Small intestine (tissue), 7 donors: ENCODE data around the gene SLC20A1. TPM values are rescaled to one million over a fixed set of nuclear protein-coding genes. Genes with fewer than 3 reads are reported as not detected.

Experiments
- DNase-seq, 2 donors: peaks; one replicate each; pipeline versions ENCODE4 v3.0.0 to v3.0.0-alpha.2; 2013
- FAIRE-seq: peaks from 2 replicates; lab custom pipeline; 2012; peaks lifted over from hg19 to GRCh38; lab: Jason Lieb, UNC
- H3K27ac ChIP-seq, 3 donors: one replicate each; pipeline ENCODE4 v1.5.1; 2013; ENCODE audit warnings: low read length in 2 of 3, mild to moderate bottlenecking in 2 of 3, control low read depth in 1 of 3, inconsistent platforms in 1 of 3, low read depth in 1 of 3, moderate library complexity in 1 of 3
- H3K27me3 ChIP-seq, 3 donors: one replicate each; pipeline ENCODE4 v1.6.1; 2013; ENCODE audit warnings: low read length in 3 of 3, inconsistent platforms in 1 of 3; ENCODE audit not compliant: control insufficient read depth in 3 of 3, insufficient read depth in 3 of 3
- H3K36me3 ChIP-seq, 3 donors: one replicate each; pipeline ENCODE4 v1.6.1; 2013; ENCODE audit warnings: low read length in 3 of 3, inconsistent platforms in 1 of 3, low read depth in 1 of 3, mild to moderate bottlenecking in 1 of 3, moderate library complexity in 1 of 3; ENCODE audit not compliant: control insufficient read depth in 3 of 3, insufficient read depth in 2 of 3
- H3K4me1 ChIP-seq, 3 donors: one replicate each; pipeline ENCODE4 v1.6.1; 2013; ENCODE audit warnings: low read length in 2 of 3, inconsistent platforms in 1 of 3, low read depth in 1 of 3, mild to moderate bottlenecking in 1 of 3, moderate library complexity in 1 of 3; ENCODE audit not compliant: control insufficient read depth in 3 of 3, insufficient read depth in 2 of 3
- H3K4me3 ChIP-seq, 3 donors: one replicate each; pipeline ENCODE4 v1.5.1; 2013; ENCODE audit warnings: low read length in 3 of 3, control low read depth in 1 of 3, inconsistent platforms in 1 of 3, low read depth in 1 of 3, mild to moderate bottlenecking in 1 of 3, moderate library complexity in 1 of 3
- H3K9me3 ChIP-seq, 2 donors: one replicate each; pipeline ENCODE4 v1.6.1; 2013; ENCODE audit warnings: low read depth in 1 of 2, low read length in 1 of 2; ENCODE audit not compliant: control insufficient read depth in 2 of 2, insufficient read depth in 1 of 2
- WGBS, 3 donors: extraction: QIAGEN DNeasy Blood & Tissue Kit; methylation state at CpG; one replicate each; pipeline ENCODE4 v1.1.7; 2013; 5-methylcytosine and 5-hydroxymethylcytosine counted together
- polyA plus RNA-seq, 4 donors: library from polyadenylated mRNA; stranded (reverse) in 3 of 4; unstranded in 1 of 4; fragments of 200-250 nt in 3 of 4; fragments of 120-200 nt in 1 of 4; gene quantifications; one replicate each; pipeline versions ENCODE4 v1.2.1 to v1.2.3, GENCODE V29; 2013
- donor health status: healthy with polysubstance abuse.
- donor health status: control.
- donor health status: control.
- donor health status: Bipolar disorder and iron deficiency.
- donor health status: healthy.

Gene SLC20A1
- polyA plus RNA-seq, 4 donors = 14.8 to 32.4 (median 25.7) TPM

DNA sequence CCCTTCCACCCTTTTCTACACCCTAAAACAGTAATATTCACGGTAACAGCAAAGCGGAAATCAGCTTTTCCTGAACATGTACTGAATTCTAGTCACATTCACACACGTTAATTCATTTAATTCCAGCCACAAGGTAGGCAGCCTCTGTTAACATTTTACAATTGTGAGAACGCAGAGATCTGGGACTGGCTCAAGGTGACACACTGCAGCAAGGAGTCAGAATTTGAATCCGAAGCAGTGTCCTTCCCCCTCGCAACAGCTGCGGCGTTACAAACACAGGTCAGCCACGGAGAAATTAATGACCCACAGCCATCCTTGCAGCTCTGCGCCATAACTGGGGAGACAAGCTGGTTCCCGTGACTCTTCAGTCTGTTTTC is 818 bp upstream of the SLC20A1 start:
- WGBS, 3 donors = 2 to 4% (median 2%) methylated on average over 11 of the region's 11 CpGs
- DNase-seq (no peak), FAIRE-seq (no peak)
- H3K4me3 ChIP-seq = peak overlapping the region; percentile 43 to 62 (median 50)
- peaks cover 0 to 31% (median 18%) of the 10 kb centered on the region in 3 donors for H3K4me1 ChIP-seq
- H3K9me3 ChIP-seq = no peaks in the 10 kb centered on the region
- H3K27me3 ChIP-seq = no peaks in the 10 kb centered on the region
- H3K27ac ChIP-seq = peak overlapping the region; percentile 95 to 99 (median 98)
- H3K36me3 ChIP-seq = peaks cover 2 to 7% (median 4%) of the 10 kb centered on the region in 3 donors

GRCh38 chr2:112646102-112646719 is 472 bp downstream of the SLC20A1 start:
- H3K9me3 ChIP-seq = no peaks in the 10 kb centered on the region
- peak overlapping the region; percentile 84 to 92 (median 90) for H3K4me3 ChIP-seq
- WGBS, 3 donors = 0 to 1% (median 0%) methylated on average over 32 to 69 of the region's 69 CpGs
- FAIRE-seq = no peak
- DNase-seq = peak in 1 of 2 donors; percentile 29
- H3K27ac ChIP-seq = peak overlapping the region; percentile 98 to 99 (median 99)
- no peaks in the 10 kb centered on the region for H3K27me3 ChIP-seq
- peaks cover 0 to 31% (median 18%) of the 10 kb centered on the region in 3 donors for H3K4me1 ChIP-seq
- H3K36me3 ChIP-seq = peaks cover 2 to 11% (median 8%) of the 10 kb centered on the region in 3 donors

- H3K36me3 ChIP-seq = peaks cover 3 to 15% (median 8%) of the 10 kb centered on the region in 3 donors
- H3K4me1 ChIP-seq = peaks cover 0 to 31% (median 18%) of the 10 kb centered on the region in 3 donors
- peak overlapping the region; percentile 84 to 92 (median 90) for H3K4me3 ChIP-seq
- FAIRE-seq (no peak), DNase-seq (peak in 1 of 2 donors; percentile 59)
- no peaks in the 10 kb centered on the region for H3K27me3 ChIP-seq
- 42 to 59% (median 50%) methylated on average over 20 of the region's 20 CpGs for WGBS, 3 donors
- H3K9me3 ChIP-seq = no peaks in the 10 kb centered on the region
- H3K27ac ChIP-seq = peak overlapping the region in 1 of 3 donors; percentile 98
These were observed 1.3 kb downstream of the SLC20A1 start for GRCh38 chr2:112646791-112647689.

DNA sequence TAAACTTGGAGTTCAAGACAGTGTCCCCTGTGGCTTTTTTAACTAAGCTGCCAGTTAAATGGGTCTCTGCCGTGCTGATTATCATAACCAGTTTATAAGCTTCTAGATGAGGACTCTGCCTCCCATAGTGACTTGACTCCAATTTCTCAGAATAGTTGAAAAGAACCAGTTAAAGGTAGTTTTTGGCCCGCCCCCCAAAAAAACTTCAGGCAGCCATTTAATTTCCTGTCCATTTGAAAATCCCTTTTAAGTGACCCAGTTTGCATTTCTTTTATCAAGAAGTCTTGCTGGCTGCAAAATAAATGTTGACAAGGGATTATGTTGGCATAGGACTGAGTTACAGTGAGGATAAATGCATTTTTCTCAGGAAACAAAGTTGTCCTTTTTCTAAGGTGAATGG is 2.3 kb downstream of the SLC20A1 start:
- Histone ChIP-seq H3K4me3 (peak overlapping the region in 1 of 3 donors; percentile 5), H3K9me3 (no peaks in the 10 kb centered on the region), H3K4me1 (peaks cover 0 to 34% (median 18%) of the 10 kb centered on the region in 3 donors), H3K36me3 (peaks cover 8 to 17% (median 9%) of the 10 kb centered on the region in 3 donors), H3K27me3 (no peaks in the 10 kb centered on the region), H3K27ac (no peak overlapping the region)
- no peak for FAIRE-seq
- DNase-seq = no peak
- 58 to 85% (median 73%) methylated on average over 2 of the region's 2 CpGs for WGBS, 3 donors

- DNase-seq = no peak
- no peak overlapping the region for H3K27ac ChIP-seq
- no peak for FAIRE-seq
- 94 to 97% (median 95%) methylated on average over 4 of the region's 4 CpGs for WGBS, 3 donors
- no peaks in the 10 kb centered on the region for H3K27me3 ChIP-seq
- peaks cover 0 to 3% (median 0%) of the 10 kb centered on the region in 3 donors for H3K4me1 ChIP-seq
- H3K36me3 ChIP-seq = peaks cover 28 to 40% (median 32%) of the 10 kb centered on the region in 3 donors
- no peak overlapping the region for H3K4me3 ChIP-seq
- no peaks in the 10 kb centered on the region for H3K9me3 ChIP-seq
These were observed 10.9 kb downstream of the SLC20A1 start for GRCh38 chr2:112656679-112657078.

DNA sequence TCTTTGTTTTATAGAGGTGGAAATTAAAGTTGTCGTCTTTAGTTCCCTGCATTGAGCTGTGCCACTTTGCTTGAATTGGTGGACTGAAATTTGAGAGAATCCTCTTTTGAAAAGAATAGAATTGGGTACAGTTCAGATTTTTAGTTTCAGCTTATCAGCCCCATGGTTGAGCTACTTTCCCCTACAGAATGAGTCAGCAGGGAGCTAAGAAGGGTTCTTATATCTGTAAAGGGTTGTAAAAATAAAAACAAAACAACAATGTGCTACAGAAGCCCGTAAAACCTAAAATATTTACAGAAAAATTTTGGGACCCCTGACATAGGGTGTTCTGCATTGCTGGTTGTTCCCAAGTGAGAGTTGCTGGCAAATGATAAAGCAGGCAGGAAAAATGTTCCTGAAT is 12.6 kb downstream of the SLC20A1 start:
- Histone ChIP-seq H3K27ac (no peak overlapping the region), H3K4me1 (no peaks in the 10 kb centered on the region), H3K4me3 (no peak overlapping the region), H3K9me3 (no peaks in the 10 kb centered on the region), H3K27me3 (no peaks in the 10 kb centered on the region), H3K36me3 (peaks cover 34 to 47% (median 36%) of the 10 kb centered on the region in 3 donors)
- FAIRE-seq (no peak), DNase-seq (no peak)
- 85 to 88% (median 87%) methylated on average over 2 of the region's 2 CpGs for WGBS, 3 donors

DNA sequence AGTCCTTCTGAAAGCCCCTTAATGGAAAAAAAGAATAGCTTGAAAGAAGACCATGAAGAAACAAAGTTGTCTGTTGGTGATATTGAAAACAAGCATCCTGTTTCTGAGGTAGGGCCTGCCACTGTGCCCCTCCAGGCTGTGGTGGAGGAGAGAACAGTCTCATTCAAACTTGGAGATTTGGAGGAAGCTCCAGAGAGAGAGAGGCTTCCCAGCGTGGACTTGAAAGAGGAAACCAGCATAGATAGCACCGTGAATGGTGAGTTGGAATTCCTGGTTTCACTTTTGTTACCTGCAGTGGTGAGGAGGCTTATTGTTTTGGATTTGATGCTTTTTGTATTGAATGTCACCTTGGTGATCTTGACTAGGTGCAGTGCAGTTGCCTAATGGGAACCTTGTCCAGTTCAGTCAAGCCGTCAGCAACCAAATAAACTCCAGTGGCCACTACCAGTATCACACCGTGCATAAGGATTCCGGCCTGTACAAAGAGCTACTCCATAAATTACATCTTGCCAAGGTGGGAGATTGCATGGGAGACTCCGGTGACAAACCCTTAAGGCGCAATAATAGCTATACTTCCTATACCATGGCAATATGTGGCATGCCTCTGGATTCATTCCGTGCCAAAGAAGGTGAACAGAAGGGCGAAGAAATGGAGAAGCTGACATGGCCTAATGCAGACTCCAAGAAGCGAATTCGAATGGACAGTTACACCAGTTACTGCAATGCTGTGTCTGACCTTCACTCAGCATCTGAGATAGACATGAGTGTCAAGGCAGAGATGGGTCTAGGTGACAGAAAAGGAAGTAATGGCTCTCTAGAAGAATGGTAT is 13.3 kb downstream of the SLC20A1 start:
- Histone ChIP-seq H3K27ac (no peak overlapping the region), H3K4me3 (no peak overlapping the region), H3K9me3 (no peaks in the 10 kb centered on the region), H3K36me3 (peaks cover 33 to 45% (median 38%) of the 10 kb centered on the region in 3 donors), H3K27me3 (no peaks in the 10 kb centered on the region), H3K4me1 (no peaks in the 10 kb centered on the region)
- WGBS, 3 donors = 79 to 87% (median 81%) methylated on average over 11 of the region's 11 CpGs
- no peak for DNase-seq
- no peak for FAIRE-seq

GRCh38 chr2:112660138-112660537 is 14.4 kb downstream of the SLC20A1 start:
- Histone ChIP-seq H3K27me3 (no peaks in the 10 kb centered on the region), H3K27ac (no peak overlapping the region), H3K4me1 (no peaks in the 10 kb centered on the region), H3K9me3 (no peaks in the 10 kb centered on the region), H3K36me3 (peaks cover 31 to 46% (median 38%) of the 10 kb centered on the region in 3 donors), H3K4me3 (no peak overlapping the region)
- no peak for DNase-seq
- FAIRE-seq = no peak
